Spleen (tissue), 11 donors: ENCODE results near the gene COBLL1. TPM values are rescaled to one million over a fixed set of nuclear protein-coding genes. Genes with fewer than 3 reads are reported as not detected.

Source experiments
- DNase-seq: peaks from one replicate; pipeline ENCODE4 v3.0.0-alpha.2; 2020
- H3K27ac ChIP-seq, 8 donors: fragments of 200-600 bp; sonication (generic) in 7 of 8; 1 replicate in 4 of 8; 2 replicates in 4 of 8; pipeline versions ENCODE4 v1.5.0 to v1.8.0; 2016 to 2021; ENCODE audit warnings: inconsistent platforms in 4 of 8, mild to moderate bottlenecking in 4 of 8, moderate library complexity in 1 of 8
- H3K27me3 ChIP-seq, 7 donors: fragments of 200-600 bp; sonication (generic) in 6 of 7; replicated peaks in 1 of 7; 1 replicate in 4 of 7; 2 replicates in 3 of 7; pipeline versions ENCODE4 v1.5.0 to v1.8.0; 2016 to 2021; ENCODE audit warnings: inconsistent platforms in 3 of 7, mild to moderate bottlenecking in 1 of 7
- H3K36me3 ChIP-seq, 6 donors: fragments of 200-600 bp; sonication (generic) in 5 of 6; 1 replicate in 4 of 6; 2 replicates in 2 of 6; pipeline versions ENCODE4 v1.5.0 to v1.8.0; 2016 to 2021; ENCODE audit warnings: inconsistent platforms in 2 of 6
- H3K4me1 ChIP-seq, 6 donors: fragments of 200-600 bp; sonication (generic) in 5 of 6; 1 replicate in 3 of 6; 2 replicates in 3 of 6; pipeline versions ENCODE4 v1.5.0 to v1.8.0; 2016 to 2021; ENCODE audit warnings: inconsistent platforms in 3 of 6
- H3K4me3 ChIP-seq, 8 donors: fragments of 200-600 bp; sonication (generic) in 7 of 8; 1 replicate in 4 of 8; 2 replicates in 4 of 8; pipeline versions ENCODE4 v1.5.0 to v1.8.0; 2016 to 2021; ENCODE audit warnings: inconsistent platforms in 4 of 8, mild to moderate bottlenecking in 4 of 8, moderate library complexity in 2 of 8
- H3K9me3 ChIP-seq, 8 donors: fragments of 200-600 bp; sonication (generic) in 7 of 8; 1 replicate in 4 of 8; 2 replicates in 4 of 8; pipeline versions ENCODE4 v1.5.0 to v1.8.0; 2016 to 2021; ENCODE audit warnings: inconsistent platforms in 4 of 8
- CTCF ChIP-seq, 11 experiments: fragments of 200-600 bp in 7 of 11; fragments of 450-650 bp in 4 of 11; sonication (generic) in 4 of 11; IDR thresholded peaks in 8 of 11; conservative IDR thresholded peaks in 3 of 11; 1 replicate in 7 of 11; 2 replicates in 4 of 11; pipeline versions ENCODE4 v1.4.0 to v1.8.0; 2016 to 2021; ENCODE audit warnings: antibody characterized with exemption in 11 of 11, inconsistent platforms in 4 of 11, mild to moderate bottlenecking in 1 of 11
- POLR2A ChIP-seq, 3 donors: fragments of 450-650 bp; IDR thresholded peaks; one replicate each; pipeline ENCODE4 v1.5.1; 2017; ENCODE audit warnings: antibody characterized with exemption in 3 of 3, mild to moderate bottlenecking in 1 of 3
- POLR2AphosphoS5 ChIP-seq, 3 donors: sonication (generic); formaldehyde crosslinking; IDR thresholded peaks; one replicate each; pipeline ENCODE4 v1.5.1; 2017; ENCODE audit warnings: antibody characterized with exemption in 3 of 3
- WGBS, 5 donors: extraction: QIAGEN DNeasy Blood & Tissue Kit in 3 of 5; methylation state at CpG; one replicate each; pipeline versions ENCODE4 v1.1.5 to v1.1.7; 2013 to 2018; 5-methylcytosine and 5-hydroxymethylcytosine counted together
- intact Hi-C: fragments of 100-400 bp; cut with DNase I; formaldehyde crosslinking; loops from one replicate; pipeline ENCODE4 v1.15.0; 2023; ENCODE audit warnings: low total_unique reads
- polyA plus RNA-seq, 3 donors: library from polyadenylated mRNA; stranded (reverse); fragments of 200-250 nt; gene quantifications; one replicate each; pipeline ENCODE4 v1.2.1, GENCODE V29; 2013
- total RNA-seq, 7 donors: library from RNA; depleted of rRNA in 3 of 7; stranded (reverse); fragments of >200 nt in 3 of 7; fragmentation: NEBNext Ultra II Directional in 4 of 7; extraction: Animal tissue kit (Norgen Biotek cat#: 25700) in 4 of 7; gene quantifications; one replicate each; pipeline versions ENCODE4 v1.1.0 to v1.2.1, GENCODE V29; 2016 to 2021
- donor health status: healthy with polysubstance abuse.
- donor health status: DM: no; HTN: no; CAD: no; lungs with moderate emphysema.
- donor health status: DM: no; HTN: no; CAD: no.
- donor health status: Bipolar disorder and iron deficiency.
- donor health status: healthy.
- donor health status: DM: no; HTN: no; CAD: no.
- donor health status: DM: yes; HTN: yes; CAD: no.

COBLL1 gene
- total and polyA plus RNA-seq, 10 donors: 6.4 to 86.8 (median 49.9) TPM

GRCh38 chr2:164766954-164767320, 74.7 kb downstream of the COBLL1 start:
- WGBS, 5 donors: 90 to 98% (median 92%) methylated on average over 3 of the region's 3 CpGs
- no peak overlapping the region for H3K27ac ChIP-seq
- H3K9me3 ChIP-seq: no peaks in the 10 kb centered on the region
- no peak overlapping the region for H3K4me3 ChIP-seq
- TF ChIP-seq POLR2A (IDR thresholded peaks at IDR 0.05) (no peak), CTCF (IDR thresholded peaks at IDR 0.05 in 8 of 11, conservative IDR thresholded peaks at IDR 0.05 in 3 of 11) (no peak), POLR2AphosphoS5 (IDR thresholded peaks at IDR 0.05) (no peak)
- H3K36me3 ChIP-seq: no peaks in the 10 kb centered on the region
- H3K4me1 ChIP-seq: peaks cover 0 to 20% (median under 1%) of the 10 kb centered on the region in 6 donors
- H3K27me3 ChIP-seq: no peaks in the 10 kb centered on the region
- intact Hi-C loops: no loop called here
- no peak for DNase-seq

- Histone ChIP-seq H3K4me3 (no peak overlapping the region), H3K27ac (no peak overlapping the region), H3K27me3 (no peaks in the 10 kb centered on the region), H3K36me3 (no peaks in the 10 kb centered on the region), H3K4me1 (peaks cover 0 to 26% (median 5%) of the 10 kb centered on the region in 6 donors), H3K9me3 (no peaks in the 10 kb centered on the region)
- intact Hi-C loops: no loop called here
- 81 to 97% (median 90%) methylated on average over 4 of the region's 4 CpGs for WGBS, 5 donors
- TF ChIP-seq POLR2AphosphoS5 (IDR thresholded peaks at IDR 0.05): no peak
- TF ChIP-seq CTCF (IDR thresholded peaks at IDR 0.05 in 8 of 11, conservative IDR thresholded peaks at IDR 0.05 in 3 of 11): no peak
- no peak for TF ChIP-seq POLR2A (IDR thresholded peaks at IDR 0.05)
- no peak for DNase-seq
These were observed 75.2 kb downstream of the COBLL1 start for GRCh38 chr2:164766216-164766953.

- Histone ChIP-seq H3K4me1 (peaks cover 0 to 29% (median 5%) of the 10 kb centered on the region in 6 donors), H3K4me3 (no peak overlapping the region), H3K27ac (no peak overlapping the region), H3K36me3 (no peaks in the 10 kb centered on the region), H3K9me3 (no peaks in the 10 kb centered on the region), H3K27me3 (no peaks in the 10 kb centered on the region)
- WGBS, 5 donors: 91 to 97% (median 94%) methylated on average over 3 of the region's 3 CpGs
- TF ChIP-seq CTCF (IDR thresholded peaks at IDR 0.05 in 8 of 11, conservative IDR thresholded peaks at IDR 0.05 in 3 of 11): no peak
- TF ChIP-seq POLR2A (IDR thresholded peaks at IDR 0.05): no peak
- no peak for TF ChIP-seq POLR2AphosphoS5 (IDR thresholded peaks at IDR 0.05)
- no peak for DNase-seq
- intact Hi-C loops: no loop called here
These were observed 76.6 kb downstream of the COBLL1 start for GRCh38 chr2:164764996-164765395.

DNA sequence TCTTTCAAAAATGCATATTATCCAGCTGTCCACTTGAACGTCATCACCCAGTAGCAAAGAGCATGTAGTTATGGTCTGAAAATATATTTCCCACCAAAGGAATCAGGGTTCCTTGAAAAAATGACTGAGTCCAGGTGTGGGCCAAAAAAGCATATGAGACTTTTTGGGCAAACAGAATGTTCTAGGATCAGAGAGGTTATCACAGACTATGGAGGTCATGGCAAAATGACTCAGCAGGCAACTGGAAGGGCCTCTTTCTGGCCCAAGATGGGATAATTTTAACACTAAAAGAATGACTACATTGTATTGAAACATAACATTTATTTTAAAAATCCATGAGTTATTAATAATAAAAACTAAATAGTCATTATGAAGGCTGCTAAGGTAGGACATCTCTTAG, 77.1 kb downstream of the COBLL1 start:
- Histone ChIP-seq H3K4me1 (peaks cover 0 to 29% (median 5%) of the 10 kb centered on the region in 6 donors), H3K9me3 (no peaks in the 10 kb centered on the region), H3K4me3 (no peak overlapping the region), H3K27me3 (no peaks in the 10 kb centered on the region), H3K27ac (no peak overlapping the region), H3K36me3 (no peaks in the 10 kb centered on the region)
- 84 to 95% (median 93%) methylated on average over 1 of the region's 1 CpG for WGBS, 5 donors
- intact Hi-C loops: no loop called here
- TF ChIP-seq CTCF (IDR thresholded peaks at IDR 0.05 in 8 of 11, conservative IDR thresholded peaks at IDR 0.05 in 3 of 11) (no peak), POLR2AphosphoS5 (IDR thresholded peaks at IDR 0.05) (no peak), POLR2A (IDR thresholded peaks at IDR 0.05) (no peak)
- DNase-seq: no peak
